ENCODE measurements around the gene NOX3.

The NOX3 gene

GRCh38 chr6:155349129-155349528 lies 106.5 kb downstream of the NOX3 start:
- in situ Hi-C loops (cut with MboI; ENCODE audit: low pct_unique_long_range_greater_than_20kb, low sequenced_read_pairs) = no loop called here
- DNase-seq = no peak

GRCh38 chr6:155347800-155348199 lies 107.8 kb downstream of the NOX3 start:
- no peak for DNase-seq
- in situ Hi-C loops (cut with MboI; ENCODE audit: low pct_unique_long_range_greater_than_20kb, low sequenced_read_pairs) = no loop called here

- in situ Hi-C loops (cut with MboI; ENCODE audit: low pct_unique_long_range_greater_than_20kb, low sequenced_read_pairs) = no loop called here
- DNase-seq = no peak
These were observed 108.7 kb downstream of the NOX3 start for GRCh38 chr6:155346957-155347356.
